K562 (cell line): ENCODE measurements around the gene ZFP57. TPM values are rescaled to one million over a fixed set of nuclear protein-coding genes. Genes with fewer than 3 reads are reported as not detected.

Source experiments
- ATAC-seq: fragments of 200-7000 bp; cut with Tn5 transposase; 3 replicates; pipeline ENCODE4 v1.9.1; 2020; ENCODE audit warnings: moderate library complexity
- BruUV-seq: library from RNA; stranded (reverse); fragments of 400-500 nt; replicated peaks from 2 replicates; lab custom pipeline; 2021; lab: Mats Ljungman, UMichigan
- CTCF ChIA-PET: fragments of 300-600 bp; formaldehyde crosslinking; extraction: SDS; loops from one replicate; lab custom pipeline; 2021; ENCODE audit warnings: low intra/inter-chr PET ratio; lab: Yijun Ruan, JAX
- POLR2A ChIA-PET: fragments of 300-600, 350-650 bp; sonication (Branson Sonifier 250); formaldehyde crosslinking; extraction: SDS; loops from one replicate; lab custom pipeline; 2021; ENCODE audit warnings: antibody characterized with exemption, inconsistent platforms; lab: Yijun Ruan, JAX
- DNase-seq, 4 experiments: peaks; one replicate each; pipeline versions ENCODE4 v3.0.0 to v3.0.0-alpha.2; 2011 to 2018; ENCODE audit warnings: low spot score in 3 of 4, mixed read lengths in 3 of 4; ENCODE audit errors: extremely low read depth in 1 of 4
- FAIRE-seq: peaks from 2 replicates; lab custom pipeline; 2011; peaks lifted over from hg19 to GRCh38; lab: Jason Lieb, UNC
- H2AFZ ChIP-seq: 2 replicates; pipeline ENCODE4 v1.6.0; 2011; ENCODE audit warnings: low read depth, low read length, control low read depth, inconsistent platforms
- H3K27ac ChIP-seq: fragments of 200-600 bp; 3 replicates; pipeline ENCODE4 v1.8.0; 2011; ENCODE audit warnings: low read depth, mild to moderate bottlenecking, control low read depth, inconsistent platforms, low read length, moderate library complexity, mixed read lengths; ENCODE audit errors: extremely low read depth
- H3K27me3 ChIP-seq, 2 experiments: fragments of 300-600 bp in 1 of 2; 2 replicates in 1 of 2; 3 replicates in 1 of 2; pipeline versions ENCODE4 v1.6.0 to v1.8.0; 2011; ENCODE audit warnings: inconsistent platforms in 2 of 2, low read length in 2 of 2, mild to moderate bottlenecking in 1 of 2, mixed read lengths in 1 of 2, moderate library complexity in 1 of 2; ENCODE audit not compliant: control insufficient read depth in 2 of 2, insufficient read depth in 2 of 2
- H3K36me3 ChIP-seq: fragments of 300-600 bp; 3 replicates; pipeline ENCODE4 v1.8.0; 2011; ENCODE audit warnings: mild to moderate bottlenecking, low read length, inconsistent platforms; ENCODE audit not compliant: control insufficient read depth, insufficient read depth
- H3K4me1 ChIP-seq, 2 experiments: fragments of 200-600 bp in 1 of 2; replicated peaks in 1 of 2; 2 replicates in 1 of 2; 3 replicates in 1 of 2; pipeline versions ENCODE4 v1.5.1 to v1.8.0; 2011; ENCODE audit warnings: inconsistent platforms in 2 of 2, low read length in 2 of 2, mild to moderate bottlenecking in 1 of 2, mixed read lengths in 1 of 2, moderate library complexity in 1 of 2; ENCODE audit not compliant: control insufficient read depth in 2 of 2, insufficient read depth in 2 of 2
- H3K4me2 ChIP-seq: 2 replicates; pipeline ENCODE4 v1.6.1; 2011; ENCODE audit warnings: low read length, control low read depth, inconsistent platforms, mixed read lengths; ENCODE audit not compliant: insufficient read depth
- H3K4me3 ChIP-seq: fragments of 200-600 bp; sonication (generic), shearing (Covaris generic); 2 replicates; pipeline ENCODE4 v1.5.1; 2016; ENCODE audit warnings: control low read depth, inconsistent platforms
- H3K79me2 ChIP-seq: fragments of 200-600 bp; 3 replicates; pipeline ENCODE4 v1.8.0; 2011; ENCODE audit warnings: low read length, inconsistent platforms; ENCODE audit not compliant: control insufficient read depth, insufficient read depth
- H3K9ac ChIP-seq, 2 experiments: 2 replicates each; pipeline versions ENCODE4 v1.6.0 to v1.6.1; 2011; ENCODE audit warnings: low read depth in 2 of 2, low read length in 2 of 2, control low read depth in 1 of 2, inconsistent platforms in 1 of 2, mild to moderate bottlenecking in 1 of 2, mixed read lengths in 1 of 2; ENCODE audit not compliant: insufficient read depth in 1 of 2
- H3K9me1 ChIP-seq: one replicate; pipeline ENCODE4 v1.6.0; 2011; ENCODE audit warnings: inconsistent platforms, mild to moderate bottlenecking, low read length, moderate library complexity; ENCODE audit not compliant: control insufficient read depth, insufficient read depth
- H3K9me3 ChIP-seq: replicated peaks from 2 replicates; pipeline ENCODE4 v1.5.1; 2011; ENCODE audit warnings: low read depth, low read length, inconsistent platforms; ENCODE audit not compliant: control insufficient read depth, insufficient read depth
- H4K20me1 ChIP-seq: replicated peaks from 2 replicates; pipeline ENCODE4 v1.6.1; 2011; ENCODE audit warnings: low read length, inconsistent platforms, mixed read lengths; ENCODE audit not compliant: control insufficient read depth, insufficient read depth
- ARID2 ChIP-seq: fragments of 450-650 bp; IDR thresholded peaks from 2 replicates; pipeline ENCODE4 v1.6.1; 2017; ENCODE audit warnings: antibody characterized with exemption, mild to moderate bottlenecking
- CBX1 ChIP-seq: sonication (generic); IDR thresholded peaks from 2 replicates; pipeline ENCODE4 v1.6.1; 2016; ENCODE audit warnings: antibody characterized with exemption, low read depth, mild to moderate bottlenecking
- ESRRB ChIP-seq: fragments of 250-450 bp; sonication (Bioruptor Pico); IDR thresholded peaks from 2 replicates; pipeline ENCODE4 v1.5.0; 2020; ENCODE audit warnings: mild to moderate bottlenecking, moderate library complexity, borderline replicate concordance
- FOXO4 ChIP-seq: fragments of 450-650 bp; formaldehyde crosslinking; IDR thresholded peaks from 2 replicates; pipeline ENCODE4 v1.4.0; 2020; ENCODE audit warnings: mild to moderate bottlenecking, moderate library complexity
- GTF3C2 ChIP-seq: IDR thresholded peaks from 3 replicates; pipeline ENCODE4 v1.6.1; 2011; ENCODE audit warnings: borderline replicate concordance, mild to moderate bottlenecking, moderate library complexity; ENCODE audit not compliant: insufficient read length; ENCODE audit errors: extremely low read depth
- HDAC2 ChIP-seq: fragments of 450-650 bp; IDR thresholded peaks from 2 replicates; pipeline ENCODE4 v1.6.1; 2016; ENCODE audit warnings: mild to moderate bottlenecking
- HDAC8 ChIP-seq: fragments of 450-650 bp; IDR thresholded peaks from 2 replicates; pipeline ENCODE4 v1.6.1; 2016; ENCODE audit warnings: mild to moderate bottlenecking, missing genetic modification characterization, moderate library complexity, missing compliant biosample characterization
- IFI16 ChIP-seq: fragments of 250-450 bp; sonication (Bioruptor Pico); IDR thresholded peaks from 2 replicates; pipeline ENCODE4 v2.1.2; 2022; ENCODE audit warnings: mild to moderate bottlenecking, inconsistent platforms
- LARP7 ChIP-seq: fragments of 450-650 bp; IDR thresholded peaks from 2 replicates; pipeline ENCODE4 v1.6.1; 2016
- MTF1 ChIP-seq: fragments of 250-450 bp; sonication (Bioruptor Pico); IDR thresholded peaks from 2 replicates; pipeline ENCODE4 v1.9.0; 2021; ENCODE audit warnings: moderate library complexity, mild to moderate bottlenecking, inconsistent platforms, borderline replicate concordance
- POLR2B ChIP-seq: fragments of 450-650 bp; IDR thresholded peaks from 2 replicates; pipeline ENCODE4 v1.6.1; 2018; ENCODE audit warnings: low read depth; ENCODE audit not compliant: partially characterized antibody
- RAD21 ChIP-seq, 2 experiments: fragments of 250-450 bp in 1 of 2; fragments of 450-650 bp in 1 of 2; sonication (Bioruptor Pico) in 1 of 2; formaldehyde crosslinking in 1 of 2; IDR thresholded peaks in 1 of 2; conservative IDR thresholded peaks in 1 of 2; 2 replicates each; pipeline versions ENCODE4 v1.4.0 to v1.8.0; 2020 to 2022; ENCODE audit warnings: mild to moderate bottlenecking in 2 of 2, moderate library complexity in 1 of 2
- RB1 ChIP-seq: fragments of 450-650 bp; IDR thresholded peaks from 2 replicates; pipeline ENCODE4 v1.6.1; 2017; ENCODE audit warnings: low read depth, mild to moderate bottlenecking
- SMARCB1 ChIP-seq: IDR thresholded peaks from 2 replicates; pipeline ENCODE4 v1.6.1; 2011; ENCODE audit warnings: improper control_type of control experiment, low read depth; ENCODE audit not compliant: insufficient read length
- SRSF7 ChIP-seq: fragments of 200-400 bp; formaldehyde crosslinking; optimal IDR thresholded peaks from 2 replicates; pipeline ENCODE3; 2017; ENCODE audit warnings: mild to moderate bottlenecking, low read depth, low read length
- ZBED1 ChIP-seq: IDR thresholded peaks from 2 replicates; pipeline ENCODE4 v1.6.1; 2014
- WGBS: fragments of 100-300 bp; shearing (Covaris generic); methylation state at CpG from one replicate; pipeline ENCODE4 v1.1.6; 2016; ENCODE audit warnings: low coverage, mixed read lengths; ENCODE audit not compliant: insufficient coverage; ENCODE audit errors: missing lambda C conversion rate; 5-methylcytosine and 5-hydroxymethylcytosine counted together
- in situ Hi-C: fragments of 300-500 bp; cut with MboI; formaldehyde crosslinking; loops from 4 replicates; pipeline ENCODE4 v1.15.0; 2018; ENCODE audit warnings: inconsistent platforms, mixed read lengths
- intact Hi-C: fragments of 100-400 bp; cut with micrococcal nuclease; formaldehyde crosslinking; loops from 2 replicates; pipeline ENCODE4 v1.14.2; 2022
- polyA plus RNA-seq, 8 experiments: library from polyadenylated mRNA; depleted of rRNA in 4 of 8; stranded (reverse) in 5 of 8; unstranded in 3 of 8; fragments of >200 nt; fragmentation: Nextera tagmentation in 2 of 8; fragmentation: Illumina TruSeq in 1 of 8; extraction: Ambion mirVana in 2 of 8; extraction: Trizol in 1 of 8; gene quantifications; 2 replicates each; pipeline versions ENCODE4 v1.2.1 to v1.2.3, GENCODE V29; 2011 to 2014; ENCODE audit warnings: inconsistent platforms in 1 of 8, missing spikeins in 1 of 8
- total RNA-seq, 7 experiments: library from RNA; depleted of rRNA in 6 of 7; stranded (reverse); fragments of >200 nt in 6 of 7; fragmentation: Illumina TruSeq in 2 of 7; extraction: Trizol in 2 of 7; gene quantifications; 2 replicates each; pipeline versions ENCODE4 v1.2.1 to v1.2.3, GENCODE V29; 2011 to 2021; ENCODE audit warnings: low replicate concordance in 1 of 7

Gene ZFP57
- total and polyA plus RNA-seq, 9 of the 15 experiments (the other 6 are each of a cell fraction or from before 2014, with no cell fraction given): 0.04 to 0.28 (median 0.13) TPM

DNA sequence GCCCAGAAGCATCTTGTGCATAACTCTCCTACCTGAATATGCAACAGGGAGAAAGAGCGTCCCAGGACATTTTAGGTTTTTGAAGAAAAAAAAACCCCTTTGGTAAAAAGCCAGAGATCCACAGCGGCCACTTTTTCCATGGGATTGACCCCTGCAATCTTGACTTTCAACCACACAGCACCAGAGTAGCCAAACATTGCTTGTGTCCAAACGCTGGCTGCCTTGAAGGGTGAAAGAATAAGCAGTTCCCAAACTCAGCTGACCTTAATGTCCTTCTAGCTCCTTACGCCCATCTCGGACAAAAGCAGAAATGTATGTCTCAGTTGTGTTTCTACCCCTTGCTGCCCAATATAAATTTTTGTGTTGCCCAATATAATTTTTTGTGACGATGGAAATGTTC lies 25.3 kb downstream of the ZFP57 start (continued):
- TF ChIP-seq SMARCB1: no peak
- TF ChIP-seq POLR2B: no peak
- no peak for TF ChIP-seq ARID2

GRCh38 chr6:29653452-29654038 lies 27.4 kb downstream of the ZFP57 start:
- intact Hi-C loops: loop anchor here (5.0 kb wide), 2 partner anchors 99 to 216 kb away; partner anchors contain the start of gene OR10C1
- no peak overlapping the region for H3K27ac ChIP-seq
- in situ Hi-C loops: no loop called here
- H3K9ac ChIP-seq: no peak overlapping the region
- no peak overlapping the region for H3K4me3 ChIP-seq
- H3K27me3 ChIP-seq: peaks cover 24 to 33% of the 10 kb centered on the region in 2 experiments
- H4K20me1 ChIP-seq: no peaks in the 10 kb centered on the region
- ChIA-PET CTCF (interaction anchor here (0.6 to 1.7 kb wide), 4 partner anchors 99 to 816 kb away, joined by 3 to 6 read pairs (median 5); no protein-coding TSS in a partner anchor), POLR2A (interaction anchor here (0.6 to 1.8 kb wide), 4 partner anchors 10 to 45 kb away, joined by 3 to 7 read pairs (median 4); no protein-coding TSS in a partner anchor)
- H3K9me1 ChIP-seq: no peaks in the 10 kb centered on the region
- BruUV-seq: no TSS peak
- no peaks in the 10 kb centered on the region for H3K36me3 ChIP-seq
- 4% methylated on average over 8 of the region's 8 CpGs for WGBS
- peak; percentile 57 for FAIRE-seq
- DNase-seq: peak; percentile 77 to 85 (median 81)
- no peak overlapping the region for H3K4me2 ChIP-seq
- no peak overlapping the region for H2AFZ ChIP-seq
- peaks cover 0 to 3% of the 10 kb centered on the region in 2 experiments; a peak in 2 of 5 replicates for H3K4me1 ChIP-seq
- H3K9me3 ChIP-seq: no peaks in the 10 kb centered on the region
- ATAC-seq: peak; percentile 42; the same call in 2 of the 3 replicates
- no peaks in the 10 kb centered on the region for H3K79me2 ChIP-seq
- TF ChIP-seq HDAC8 (tag) (no peak), RAD21 (CRISPR knock-in tag; conservative IDR thresholded peaks at IDR 0.05 in 1 of 2, IDR thresholded peaks at IDR 0.05 in 1 of 2) (peak; percentile 41 to 62), IFI16 (CRISPR knock-in tag) (no peak), ESRRB (no peak), FOXO4 (CRISPR knock-in tag) (no peak), RB1 (no peak), POLR2B (no peak), HDAC2 (no peak), ZBED1 (no peak), GTF3C2 (no peak), MTF1 (no peak), CBX1 (no peak), LARP7 (no peak), SRSF7 (no peak)
